Mesenchymal stem cell (in vitro differentiated cells and primary cell): ENCODE data around the gene PCDHAC2. TPM values are rescaled to one million over a fixed set of nuclear protein-coding genes. Genes with fewer than 3 reads are reported as not detected.

Experiments
- DNase-seq: peaks from one replicate; pipeline ENCODE4 v3.0.0-alpha.2; 2013
- H2AFZ ChIP-seq: one replicate; pipeline ENCODE4 v1.6.1; 2013; ENCODE audit warnings: low read depth, mild to moderate bottlenecking, control low read depth, inconsistent platforms, low read length, moderate library complexity
- H2AK5ac ChIP-seq: 2 replicates; pipeline ENCODE4 v1.6.1; 2013; ENCODE audit warnings: low read length, moderate library complexity, mild to moderate bottlenecking, inconsistent platforms; ENCODE audit not compliant: severe bottlenecking
- H2BK120ac ChIP-seq: one replicate; pipeline ENCODE4 v1.6.1; 2013; ENCODE audit warnings: low read depth, mild to moderate bottlenecking, inconsistent platforms, low read length, moderate library complexity
- H2BK12ac ChIP-seq, 2 experiments: one replicate each; pipeline ENCODE4 v1.6.1; 2013; ENCODE audit warnings: inconsistent platforms in 2 of 2, low read length in 2 of 2, mild to moderate bottlenecking in 2 of 2, moderate library complexity in 2 of 2, control low read depth in 1 of 2
- H2BK15ac ChIP-seq: one replicate; pipeline ENCODE4 v1.6.1; 2013; ENCODE audit warnings: mild to moderate bottlenecking, low read depth, inconsistent platforms; ENCODE audit not compliant: poor library complexity, severe bottlenecking
- H2BK5ac ChIP-seq: 2 replicates; pipeline ENCODE4 v1.6.1; 2013; ENCODE audit warnings: low read depth, mild to moderate bottlenecking, low read length, control low read depth, inconsistent platforms; ENCODE audit not compliant: poor library complexity, severe bottlenecking
- H3K14ac ChIP-seq, 2 experiments: one replicate each; pipeline ENCODE4 v1.6.1; 2013; ENCODE audit warnings: inconsistent platforms in 2 of 2, low read length in 2 of 2, control low read depth in 1 of 2, mild to moderate bottlenecking in 1 of 2, moderate library complexity in 1 of 2
- H3K18ac ChIP-seq, 2 experiments: one replicate each; pipeline ENCODE4 v1.6.1; 2013; ENCODE audit warnings: inconsistent platforms in 2 of 2, low read length in 2 of 2, control low read depth in 1 of 2, low read depth in 1 of 2, mild to moderate bottlenecking in 1 of 2
- H3K23ac ChIP-seq, 2 experiments: one replicate each; pipeline ENCODE4 v1.6.1; 2013; ENCODE audit warnings: inconsistent platforms in 2 of 2, low read length in 2 of 2, mild to moderate bottlenecking in 2 of 2, moderate library complexity in 2 of 2, control low read depth in 1 of 2
- H3K27ac ChIP-seq: 2 replicates; pipeline ENCODE4 v1.5.1; 2013; ENCODE audit warnings: mild to moderate bottlenecking, moderate library complexity, low read length, control low read depth, inconsistent platforms; ENCODE audit not compliant: poor library complexity, severe bottlenecking
- H3K27me3 ChIP-seq, 2 experiments: 2 replicates each; pipeline versions ENCODE4 v1.6.1 to v1.7.0; 2013; ENCODE audit warnings: low read length in 2 of 2, mild to moderate bottlenecking in 2 of 2, moderate library complexity in 2 of 2, control low read depth in 1 of 2, inconsistent platforms in 1 of 2; ENCODE audit not compliant: control insufficient read depth in 1 of 2, insufficient read depth in 1 of 2
- H3K36me3 ChIP-seq, 2 experiments: 2 replicates each; pipeline versions ENCODE4 v1.6.1 to v1.7.0; 2013; ENCODE audit warnings: low read length in 2 of 2, control low read depth in 1 of 2, inconsistent platforms in 1 of 2, low read depth in 1 of 2, mild to moderate bottlenecking in 1 of 2; ENCODE audit not compliant: insufficient read depth in 2 of 2, control insufficient read depth in 1 of 2
- H3K4ac ChIP-seq, 2 experiments: one replicate each; pipeline ENCODE4 v1.6.1; 2013; ENCODE audit warnings: inconsistent platforms in 2 of 2, low read length in 2 of 2, mild to moderate bottlenecking in 2 of 2, moderate library complexity in 2 of 2, control low read depth in 1 of 2, low read depth in 1 of 2
- H3K4me1 ChIP-seq: 2 replicates; pipeline ENCODE4 v1.6.1; 2013; ENCODE audit warnings: low read depth, low read length, control low read depth; ENCODE audit not compliant: control insufficient read depth, insufficient read depth
- H3K4me2 ChIP-seq: 2 replicates; pipeline ENCODE4 v1.6.1; 2013; ENCODE audit warnings: low read length, mild to moderate bottlenecking, inconsistent platforms; ENCODE audit not compliant: poor library complexity, severe bottlenecking
- H3K4me3 ChIP-seq, 2 experiments: 2 replicates each; pipeline versions ENCODE4 v1.5.1 to v1.7.0; 2013; ENCODE audit warnings: low read length in 2 of 2, mild to moderate bottlenecking in 2 of 2, control low read depth in 1 of 2, low read depth in 1 of 2; ENCODE audit not compliant: insufficient read depth in 1 of 2
- H3K79me1 ChIP-seq: replicated peaks from 2 replicates; pipeline ENCODE4 v1.6.1; 2013; ENCODE audit warnings: mild to moderate bottlenecking, control low read depth, low read length, inconsistent platforms; ENCODE audit not compliant: poor library complexity, severe bottlenecking
- H3K9ac ChIP-seq: 2 replicates; pipeline ENCODE4 v1.7.0; 2013; ENCODE audit warnings: mild to moderate bottlenecking, low read length, moderate library complexity
- H3K9me3 ChIP-seq: 2 replicates; pipeline ENCODE4 v1.7.0; 2013; ENCODE audit warnings: mild to moderate bottlenecking, low read length; ENCODE audit not compliant: control insufficient read depth
- H4K8ac ChIP-seq: one replicate; pipeline ENCODE4 v1.6.1; 2013; ENCODE audit warnings: inconsistent platforms, mild to moderate bottlenecking, low read length, moderate library complexity
- H4K91ac ChIP-seq: one replicate; pipeline ENCODE4 v1.6.1; 2013; ENCODE audit warnings: mild to moderate bottlenecking, low read length, inconsistent platforms
- WGBS: methylation state at CpG from one replicate; pipeline ENCODE4 v1.1.7; 2013; ENCODE audit warnings: mixed read lengths; 5-methylcytosine and 5-hydroxymethylcytosine counted together
- small RNA-seq: library from polyadenylated mRNA; stranded (forward); fragments of <200 nt; extraction: miRNeasy Mini kit (QIAGEN cat#:217004); gene quantifications from one replicate; pipeline ENCODE3, GENCODE V24; 2013; ENCODE audit warnings: low read depth

PCDHAC2 gene

DNA sequence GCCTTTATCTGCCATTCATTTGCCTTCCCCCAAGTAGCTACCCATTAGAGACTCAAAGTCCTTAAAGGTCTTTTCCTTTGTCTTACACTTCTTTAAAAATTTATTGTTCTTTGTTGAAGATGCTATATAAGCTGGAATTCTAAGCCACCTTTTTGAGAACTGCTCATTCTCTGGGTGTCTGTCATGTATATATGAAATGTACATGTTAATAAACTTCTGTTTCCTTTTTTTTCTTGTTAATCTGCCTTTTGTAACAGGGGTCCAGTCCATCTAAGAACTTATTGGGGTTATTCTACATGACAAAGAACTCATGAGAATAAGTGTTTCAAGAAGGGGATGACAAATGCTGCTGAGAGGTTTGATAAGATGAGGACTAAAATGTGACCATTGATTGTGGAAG, 41.5 kb downstream of the PCDHAC2 start:
- Histone ChIP-seq H3K27ac (no peak overlapping the region), H2BK15ac (no peak overlapping the region), H3K9me3 (peaks cover 4% of the 10 kb centered on the region), H3K18ac (no peak overlapping the region), H3K36me3 (no peaks in the 10 kb centered on the region), H2BK12ac (no peak overlapping the region), H3K79me1 (no peaks in the 10 kb centered on the region), H4K91ac (no peak overlapping the region), H3K4me3 (no peak overlapping the region), H3K27me3 (no peaks in the 10 kb centered on the region), H2AFZ (no peak overlapping the region), H3K9ac (no peak overlapping the region), H3K4me2 (no peak overlapping the region), H3K4ac (no peak overlapping the region), H3K14ac (no peak overlapping the region), H2BK5ac (no peak overlapping the region), H3K4me1 (peaks cover 4% of the 10 kb centered on the region), H4K8ac (no peak overlapping the region), H3K23ac (no peak overlapping the region), H2AK5ac (no peak overlapping the region), H2BK120ac (no peak overlapping the region)
- DNase-seq: no peak

DNA sequence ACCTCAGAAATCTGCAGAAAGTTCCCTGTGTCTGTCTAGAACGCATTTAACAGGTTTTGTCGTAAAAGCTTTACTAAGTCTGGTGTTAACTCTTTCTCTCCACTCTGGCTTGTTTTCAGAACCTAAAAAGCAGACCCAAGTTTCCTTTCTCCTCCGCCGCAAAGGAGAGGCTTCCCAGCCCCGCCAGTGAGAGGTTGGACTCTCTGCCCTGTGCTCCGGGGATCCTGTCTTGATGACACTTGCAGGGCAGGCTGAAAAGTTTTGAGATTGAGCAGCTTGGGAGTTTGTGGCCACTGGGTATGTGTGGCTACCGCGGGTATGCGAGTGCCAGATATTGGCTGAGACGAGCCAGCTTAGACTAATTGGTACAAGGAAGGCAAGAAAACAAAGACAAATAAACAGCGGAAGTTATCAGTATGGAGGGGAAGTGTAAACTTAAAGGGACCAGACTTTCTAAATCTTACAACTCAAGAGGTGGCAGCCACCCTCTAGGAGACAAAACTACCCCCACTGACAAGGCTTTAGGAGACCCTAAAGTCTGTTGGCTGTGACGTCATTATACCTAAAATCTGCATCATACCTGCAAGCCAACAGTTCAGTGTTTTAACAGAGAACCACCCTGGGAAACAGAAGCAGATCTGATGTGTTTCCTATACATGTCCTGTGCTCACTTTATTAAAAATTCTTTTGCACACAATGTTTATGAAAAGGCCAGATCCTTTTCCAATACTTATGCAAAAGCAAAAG, 43.9 kb downstream of the PCDHAC2 start:
- Histone ChIP-seq H4K91ac (no peak overlapping the region), H3K9ac (no peak overlapping the region), H3K23ac (no peak overlapping the region), H2AFZ (no peak overlapping the region), H3K4me2 (no peak overlapping the region), H3K4me3 (no peak overlapping the region), H3K36me3 (no peaks in the 10 kb centered on the region), H3K27me3 (no peaks in the 10 kb centered on the region), H3K4ac (no peak overlapping the region), H3K27ac (no peak overlapping the region), H3K9me3 (peaks cover 4% of the 10 kb centered on the region), H2BK12ac (no peak overlapping the region), H4K8ac (no peak overlapping the region), H3K79me1 (no peaks in the 10 kb centered on the region), H3K18ac (no peak overlapping the region), H3K14ac (no peak overlapping the region), H2BK5ac (no peak overlapping the region), H2AK5ac (no peak overlapping the region), H3K4me1 (no peaks in the 10 kb centered on the region), H2BK15ac (no peak overlapping the region), H2BK120ac (no peak overlapping the region)
- DNase-seq: no peak
- 81% methylated on average over 11 of the region's 12 CpGs for WGBS

DNA sequence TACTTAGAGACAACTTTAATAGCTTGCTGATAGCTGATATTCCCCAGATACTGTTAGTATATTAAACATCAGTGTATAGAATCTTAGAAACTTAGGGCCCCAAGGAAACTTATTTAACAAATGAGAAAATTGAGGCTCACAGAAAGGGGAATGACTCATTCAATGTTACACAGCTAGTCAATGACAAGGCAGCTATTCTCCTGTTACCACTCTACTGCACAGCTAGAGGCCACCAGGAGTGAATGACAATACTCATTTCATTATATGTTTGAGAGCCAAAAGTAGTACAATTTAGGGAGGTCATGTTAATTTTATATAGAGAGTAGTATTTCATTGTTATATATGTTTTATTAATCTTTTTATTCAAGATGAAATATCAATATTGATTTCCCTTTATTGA, 51.7 kb downstream of the PCDHAC2 start:
- no peak overlapping the region for H2BK12ac ChIP-seq
- H3K27me3 ChIP-seq: no peaks in the 10 kb centered on the region
- H3K36me3 ChIP-seq: no peaks in the 10 kb centered on the region
- H3K18ac ChIP-seq: no peak overlapping the region
- no peak overlapping the region for H3K14ac ChIP-seq
- no peak for DNase-seq
- H3K23ac ChIP-seq: no peak overlapping the region
- H4K8ac ChIP-seq: no peak overlapping the region
- H2AK5ac ChIP-seq: no peak overlapping the region
- H3K79me1 ChIP-seq: no peaks in the 10 kb centered on the region
- no peak overlapping the region for H2BK5ac ChIP-seq
- no peak overlapping the region for H2BK120ac ChIP-seq
- H2BK15ac ChIP-seq: no peak overlapping the region
- no peak overlapping the region for H2AFZ ChIP-seq
- H3K4ac ChIP-seq: no peak overlapping the region
- no peak overlapping the region for H4K91ac ChIP-seq
- peaks cover 3% of the 10 kb centered on the region for H3K9me3 ChIP-seq
- no peaks in the 10 kb centered on the region for H3K4me1 ChIP-seq
- no peak overlapping the region for H3K27ac ChIP-seq
- no peak overlapping the region for H3K9ac ChIP-seq
- no peak overlapping the region for H3K4me3 ChIP-seq
- H3K4me2 ChIP-seq: no peak overlapping the region

Small RNA genes lying within 50 kb of the gene (small RNA-seq; reads per million reads assigned to genes)
- gene AC010223.1: not detected
